ENCODE data around the gene RBM38.
"Not testable (repeated sequence)": the region's sequence is repeated elsewhere in the genome, so short reads cannot be mapped to it uniquely, and the experiment has no call there.

RBM38 gene

DNA sequence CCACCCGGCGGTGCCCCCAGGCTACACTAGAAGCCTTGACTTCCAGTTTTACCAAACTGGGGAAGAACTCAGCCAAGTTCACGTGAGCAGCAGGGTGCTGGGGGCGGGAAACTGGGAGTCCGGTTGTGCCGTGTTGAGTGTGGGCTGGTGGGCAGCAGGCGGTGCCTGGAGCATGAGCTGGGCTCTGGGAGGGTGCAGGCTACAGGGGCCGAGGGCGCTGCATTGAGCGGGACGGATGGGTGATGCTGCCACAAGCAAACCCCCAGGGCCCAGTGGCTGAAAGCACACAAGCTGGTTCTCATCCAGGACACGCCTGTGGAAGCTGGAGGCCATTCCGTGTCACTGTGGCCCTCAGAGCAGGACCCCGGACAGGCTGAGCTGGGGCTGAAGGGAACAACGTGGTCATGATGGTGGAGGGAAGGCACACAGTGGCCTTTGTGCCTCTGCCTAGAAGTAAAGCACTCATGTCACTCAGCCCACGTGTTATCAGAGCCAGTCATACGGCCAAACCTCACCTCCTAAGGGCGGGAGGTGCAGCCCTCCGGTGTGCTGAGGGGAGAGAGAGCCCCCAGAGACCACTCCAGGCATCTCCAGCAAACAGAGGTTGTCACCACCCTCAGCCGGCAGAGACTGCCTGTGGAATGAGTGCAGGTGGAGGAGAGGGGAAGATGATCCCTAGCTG, 29.5 kb downstream of the RBM38 start:
- DNase-seq = no peak

DNA sequence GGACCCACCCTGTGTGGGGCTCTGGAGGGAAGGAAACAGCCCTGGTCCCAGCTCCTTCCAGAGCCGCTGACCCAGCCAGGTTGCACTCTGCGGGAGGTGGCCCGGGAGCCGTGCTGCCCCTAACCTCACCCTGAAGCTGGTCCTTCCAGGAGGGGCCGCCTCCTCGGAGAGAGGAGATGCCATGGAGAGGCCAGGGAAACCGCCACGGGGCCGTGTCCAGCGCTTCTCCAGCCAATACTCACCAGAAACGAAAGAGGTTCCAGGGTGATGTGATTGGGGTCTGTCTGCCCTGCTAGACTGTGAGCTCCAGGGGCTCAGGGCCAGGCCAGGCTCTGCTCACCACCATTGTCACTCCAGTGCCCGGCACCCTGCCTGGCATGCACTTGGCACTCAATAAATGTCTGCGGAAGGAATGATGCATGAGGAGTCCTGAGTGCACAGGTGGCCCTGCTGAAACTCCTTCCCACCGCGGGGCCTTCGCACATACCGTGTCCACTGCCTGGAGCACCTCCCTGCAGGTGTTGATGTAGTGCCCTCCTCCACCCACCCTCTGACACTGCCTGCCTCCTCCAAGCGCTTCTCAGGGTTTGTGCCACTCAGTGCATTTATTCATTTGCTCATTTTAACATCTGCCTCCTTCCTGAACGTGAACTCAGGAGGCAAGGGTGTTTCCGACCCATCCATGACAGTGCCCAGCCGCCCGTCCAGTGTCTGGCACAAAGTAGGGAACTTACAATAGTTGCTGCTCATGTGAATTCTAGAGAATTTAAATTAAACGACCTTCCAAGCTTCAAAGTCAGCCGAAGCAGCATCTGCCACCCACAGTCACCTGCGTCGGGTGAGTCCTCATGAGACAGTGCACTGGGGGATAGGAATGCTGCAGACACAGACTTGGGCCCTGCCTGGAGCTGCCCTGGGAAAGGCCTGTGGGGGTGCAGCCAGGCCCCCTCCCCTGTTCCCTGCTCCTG, 30.3 kb downstream of the RBM38 start:
- no peak for DNase-seq

DNA sequence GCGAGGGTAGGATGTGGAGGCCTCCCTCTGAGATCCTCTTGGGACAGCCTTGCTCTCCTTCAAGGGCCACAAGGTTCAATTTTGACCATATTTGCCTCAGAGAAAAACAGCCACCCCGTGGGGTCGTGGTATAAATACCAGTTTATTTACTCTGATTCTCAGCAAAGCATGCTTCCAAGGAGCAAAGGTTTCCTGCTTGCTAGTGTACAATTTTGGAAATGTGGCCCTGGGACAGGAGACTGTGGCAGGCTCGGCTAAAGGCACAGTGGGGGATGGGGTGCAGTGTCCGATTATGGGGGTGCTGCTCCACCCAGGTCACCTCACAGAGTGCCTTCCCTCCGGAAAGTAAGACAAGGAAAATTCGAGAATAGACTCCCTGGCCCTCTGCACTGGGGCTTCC, 31.1 kb downstream of the RBM38 start:
- no peak for DNase-seq

DNA sequence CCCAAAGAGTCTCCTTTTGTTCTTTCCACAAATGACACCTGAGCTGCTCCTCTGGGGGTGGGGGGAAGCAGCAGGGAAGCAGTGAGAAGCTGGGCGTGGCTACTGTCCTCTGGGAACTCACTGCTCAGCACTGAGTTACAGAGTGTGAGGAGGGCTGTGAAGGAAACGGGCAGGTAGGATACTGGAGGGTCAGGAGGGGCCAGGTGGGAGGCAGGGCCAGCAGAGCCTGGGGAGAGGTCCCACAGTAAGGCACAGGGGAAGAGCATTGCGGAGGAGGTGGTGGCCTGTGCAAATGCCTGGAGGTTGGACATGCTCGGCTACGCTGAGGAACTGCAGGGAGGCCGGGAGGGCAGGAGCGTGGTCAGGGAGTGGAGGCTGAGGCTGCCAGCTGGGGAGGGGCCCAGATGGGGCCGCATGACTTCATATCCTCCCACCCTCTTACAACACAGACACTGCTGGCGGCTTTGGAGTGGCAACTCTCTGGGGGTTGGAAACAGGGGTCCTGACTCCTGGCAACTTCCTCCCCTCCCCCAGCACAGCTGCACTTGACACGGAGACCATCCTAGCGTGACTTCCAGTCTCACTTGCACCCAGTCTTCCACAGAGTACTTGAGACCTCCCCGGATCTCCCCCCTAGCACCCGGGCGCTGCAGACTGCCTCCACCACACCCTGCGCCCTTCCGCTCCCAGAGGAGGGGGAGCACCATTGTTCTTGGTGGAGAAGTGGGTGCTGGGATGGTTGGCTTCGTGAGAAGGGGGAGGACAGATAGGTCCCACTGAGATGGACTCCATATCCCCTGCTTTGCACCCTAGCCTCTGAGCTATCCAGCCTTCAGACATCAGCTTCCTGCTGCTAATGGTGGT, 34.2 kb downstream of the RBM38 start:
- DNase-seq = no peak

DNA sequence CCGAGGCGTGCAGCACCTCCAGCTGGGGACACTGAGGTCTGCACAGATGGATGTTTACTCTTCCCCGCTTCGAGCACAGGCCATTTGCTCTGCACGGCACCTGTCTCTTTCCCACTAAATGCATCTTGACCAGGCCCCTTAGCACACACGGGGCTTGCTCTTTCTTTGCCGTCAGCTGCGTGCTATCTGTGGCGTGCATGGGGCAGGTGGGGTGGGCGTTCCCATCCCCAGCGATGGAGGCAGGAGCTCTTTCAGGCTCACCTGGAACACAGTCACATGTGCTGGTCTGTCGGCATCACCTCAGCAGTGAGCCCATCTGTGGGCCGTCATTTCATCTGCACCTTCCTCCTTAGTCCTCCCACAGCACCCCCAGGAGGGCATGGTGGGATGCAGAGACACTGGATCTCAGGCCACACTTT, 35.1 kb downstream of the RBM38 start:
- no peak for DNase-seq

DNA sequence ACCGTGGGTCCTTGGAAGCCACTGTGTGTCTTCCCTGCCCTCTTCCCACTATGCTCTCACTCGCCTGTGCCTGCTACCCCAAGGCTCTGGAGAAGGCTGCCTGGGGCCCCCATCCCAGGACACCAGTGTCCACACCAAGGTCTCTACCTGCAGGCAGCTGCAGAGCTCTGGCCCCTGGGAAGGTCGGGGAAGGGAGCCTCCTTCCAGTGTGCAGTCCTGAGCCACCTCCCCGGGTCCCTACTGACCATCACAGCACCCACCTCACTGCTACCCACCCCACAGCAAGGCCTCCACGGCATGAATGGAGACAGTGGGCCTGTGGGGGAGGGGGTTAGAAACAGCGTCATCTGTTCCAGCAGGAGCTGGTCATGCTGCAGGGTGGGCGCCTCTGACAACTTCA, 35.6 kb downstream of the RBM38 start:
- DNase-seq = no peak

DNA sequence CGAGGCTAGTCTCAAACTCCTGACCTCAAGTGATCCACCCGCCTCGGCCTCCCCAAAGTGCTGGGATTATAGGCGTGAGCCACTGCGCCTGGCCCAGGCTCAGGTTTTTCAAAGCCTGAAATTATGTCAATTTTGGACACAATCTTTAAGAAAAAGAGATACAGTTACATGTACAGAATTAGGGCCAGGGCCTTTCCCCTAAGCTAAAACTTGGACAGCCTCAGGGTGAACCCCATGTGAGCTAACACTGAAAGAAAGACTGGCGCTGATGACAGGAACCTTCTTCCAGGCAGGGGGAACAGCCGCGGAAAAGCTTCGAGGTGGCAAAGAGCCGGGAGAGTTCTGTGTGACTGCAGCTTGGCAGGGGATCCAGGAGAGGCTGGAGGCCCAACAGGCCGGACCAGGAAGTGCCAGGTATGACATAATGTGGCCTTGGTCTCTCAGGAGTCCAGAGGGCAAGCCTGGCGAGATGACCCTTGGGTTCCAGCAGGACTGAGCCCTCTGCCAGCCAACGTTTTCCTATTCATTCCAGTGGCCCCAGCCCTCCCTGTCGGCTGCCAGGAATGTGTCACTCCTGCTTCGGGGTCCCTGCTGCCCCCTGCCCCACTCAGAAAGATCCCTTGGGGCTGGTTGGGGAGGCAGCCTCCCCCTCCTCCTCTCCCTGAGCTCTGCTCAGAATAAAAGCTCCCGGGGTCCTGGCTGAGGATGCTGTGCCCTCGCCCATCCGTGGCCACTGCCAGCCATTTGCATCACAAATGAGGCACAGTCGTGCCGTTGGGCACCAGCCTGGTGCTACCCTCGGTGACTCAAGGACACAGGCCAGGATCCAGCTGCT, 37.3 kb downstream of the RBM38 start:
- DNase-seq = no peak

DNA sequence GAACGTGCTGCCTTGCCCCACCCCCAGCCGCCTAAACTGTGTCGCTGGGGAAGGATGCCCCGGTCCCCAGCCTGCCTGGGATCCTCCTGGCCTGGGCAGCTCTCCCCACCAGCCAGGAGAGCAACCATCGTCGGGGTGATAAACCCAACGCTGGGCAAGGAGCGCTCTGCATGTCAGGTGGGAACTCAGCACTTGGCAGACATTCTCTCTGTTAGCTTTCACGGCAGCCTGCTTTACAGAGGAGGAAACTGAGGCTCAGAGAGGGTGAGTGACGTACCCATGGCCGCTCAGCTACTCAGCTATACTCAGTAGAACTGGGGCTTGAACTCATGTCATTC, 37.9 kb downstream of the RBM38 start:
- DNase-seq = no peak

DNA sequence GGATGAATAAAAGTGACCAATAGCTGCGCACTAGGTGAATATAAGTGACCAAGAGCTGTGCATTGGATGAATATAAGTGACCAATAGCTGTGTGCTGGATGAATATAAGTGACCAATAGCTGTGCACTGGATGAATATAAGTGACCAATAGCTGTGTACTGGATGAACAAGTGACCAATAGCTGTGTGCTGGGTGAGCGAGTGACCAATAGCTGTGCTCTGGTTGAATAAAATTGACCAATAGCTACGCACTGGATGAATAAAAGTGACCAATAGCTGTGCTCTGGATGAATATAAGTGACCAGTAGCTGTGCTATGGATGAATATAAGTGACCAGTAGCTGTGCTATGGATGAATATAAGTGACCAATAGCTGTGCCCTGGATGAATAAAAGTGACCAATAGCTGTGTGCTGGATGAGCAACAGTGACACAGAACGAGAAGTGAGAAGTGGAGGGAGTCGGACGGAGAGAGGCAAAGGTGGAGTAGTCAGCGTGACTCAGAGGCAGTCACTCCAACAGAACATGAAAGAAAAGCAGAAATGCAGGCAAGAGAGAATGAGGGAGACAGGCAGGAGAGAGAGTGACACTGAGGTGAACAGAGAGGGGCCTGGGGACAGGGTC, 38.5 kb downstream of the RBM38 start:
- DNase-seq = no peak

DNA sequence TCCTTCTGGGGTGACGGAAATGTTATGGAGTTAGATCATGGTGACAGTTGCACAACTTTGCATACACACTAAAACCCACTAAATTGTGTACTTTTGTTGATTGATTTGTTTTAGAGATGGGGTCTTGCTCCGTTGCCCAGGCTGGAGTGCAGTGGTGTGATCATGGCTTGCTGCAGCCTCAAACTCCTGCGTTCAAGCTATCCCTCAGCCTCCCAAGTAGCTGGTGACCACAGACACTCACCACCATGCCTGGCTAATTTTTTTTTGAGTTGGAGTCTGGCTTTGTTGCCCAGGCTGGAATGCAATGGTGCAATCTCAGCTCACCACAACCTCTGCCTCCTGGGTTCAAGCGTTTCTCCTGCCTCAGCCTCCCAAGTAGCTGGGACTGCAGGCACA, 39.0 kb downstream of the RBM38 start:
- not testable (repeated sequence) for DNase-seq

DNA sequence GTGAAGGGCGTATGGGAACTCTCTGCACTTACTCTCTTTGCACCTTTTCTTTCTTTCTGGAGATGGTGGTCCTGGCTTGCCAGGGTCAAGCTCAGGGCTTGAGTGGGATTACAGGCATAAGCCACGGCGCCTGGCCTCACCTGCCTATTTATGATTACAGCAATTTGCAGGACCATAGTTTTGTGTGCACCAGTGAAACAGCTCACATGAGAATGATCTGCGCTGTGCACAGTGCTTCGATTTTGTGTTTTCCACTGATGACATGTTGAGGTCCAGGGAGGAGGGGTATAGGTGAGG, 40.3 kb downstream of the RBM38 start:
- no peak for DNase-seq

DNA sequence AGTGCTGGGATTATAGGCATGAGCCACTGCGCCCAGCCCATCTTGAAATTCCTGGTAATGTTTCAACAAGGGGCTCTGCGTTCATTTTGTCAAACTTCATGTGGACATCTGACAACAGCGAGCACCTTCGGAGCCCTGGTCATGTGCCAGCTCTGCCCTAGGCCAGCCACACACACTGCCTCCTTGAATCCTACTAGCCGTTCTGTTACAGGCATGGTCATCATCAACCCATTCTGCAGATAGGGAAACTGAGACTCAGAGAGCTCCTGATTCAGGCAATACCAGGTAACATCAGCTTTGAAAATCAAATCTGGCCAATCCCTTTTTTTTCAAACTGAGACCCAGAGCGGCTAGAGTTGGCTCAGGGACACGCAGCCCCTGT, 41.3 kb downstream of the RBM38 start:
- no peak for DNase-seq

DNA sequence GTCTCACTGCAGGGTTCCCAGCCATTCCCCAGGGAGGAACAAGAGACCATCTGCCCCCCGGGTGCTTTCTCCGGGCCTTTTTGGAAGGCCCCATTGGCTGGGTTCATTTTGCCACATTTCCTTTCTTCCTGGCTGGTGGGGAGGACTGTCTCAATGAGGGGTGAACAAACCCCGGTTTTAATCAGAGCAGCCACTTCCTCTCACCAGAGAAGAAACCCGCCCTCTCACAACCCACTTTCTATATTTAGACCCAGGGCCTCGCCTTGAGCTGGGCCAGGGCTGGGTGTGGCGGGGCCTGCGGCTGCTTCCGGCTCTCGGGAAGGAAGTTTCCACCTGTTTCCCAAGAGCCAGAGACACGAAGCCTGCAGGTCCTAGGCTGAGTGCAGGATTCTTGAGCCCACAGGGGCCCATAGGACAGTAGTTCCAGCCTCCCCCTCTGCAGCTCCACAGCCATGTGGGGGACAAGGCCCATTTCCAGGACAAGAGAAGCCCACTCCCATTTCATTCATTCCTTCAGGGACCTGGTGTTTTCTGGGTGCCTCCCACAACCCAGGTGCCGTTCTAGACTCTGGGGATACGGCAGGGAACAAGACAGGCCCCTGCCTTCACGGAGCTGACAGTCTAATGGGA, 41.8 kb downstream of the RBM38 start:
- DNase-seq = peak in 2 of 4 experiments; percentile 38 to 50

DNA sequence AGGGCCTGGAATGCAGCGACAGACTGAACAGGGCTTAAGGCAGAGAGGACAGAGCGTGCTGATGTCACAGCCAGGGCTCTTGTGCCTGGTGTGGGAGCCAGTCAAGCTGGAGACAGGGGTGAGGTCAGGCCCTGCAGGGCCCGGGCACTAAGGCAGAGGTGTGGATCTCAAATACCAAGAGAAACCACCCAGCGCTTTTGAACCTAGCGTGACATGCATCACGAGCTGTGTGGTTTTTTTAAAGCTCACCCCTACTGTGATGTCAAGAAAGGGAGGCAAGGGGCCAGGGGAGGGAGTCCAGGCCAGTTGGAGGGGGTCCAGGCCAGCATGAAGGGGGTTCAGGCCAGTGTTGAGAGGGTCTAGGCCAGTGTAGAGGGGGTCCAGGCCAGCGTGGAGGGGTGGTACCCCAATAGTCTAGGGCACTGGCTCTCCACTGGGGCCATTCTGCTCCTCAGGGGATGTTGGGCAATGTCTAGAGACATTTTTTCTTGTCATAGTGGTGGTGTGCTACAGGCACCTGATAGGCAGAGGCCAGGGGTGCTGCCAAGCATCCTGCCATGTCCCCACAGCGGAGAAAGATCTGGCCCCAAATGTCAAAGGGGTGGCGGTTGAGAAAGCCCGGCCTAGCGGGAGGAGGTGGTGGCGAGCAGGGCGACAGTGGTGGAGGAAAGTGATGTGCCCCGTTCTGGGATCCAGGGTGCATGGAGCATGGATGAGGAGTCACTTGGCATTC, 42.6 kb downstream of the RBM38 start:
- no peak for DNase-seq

DNA sequence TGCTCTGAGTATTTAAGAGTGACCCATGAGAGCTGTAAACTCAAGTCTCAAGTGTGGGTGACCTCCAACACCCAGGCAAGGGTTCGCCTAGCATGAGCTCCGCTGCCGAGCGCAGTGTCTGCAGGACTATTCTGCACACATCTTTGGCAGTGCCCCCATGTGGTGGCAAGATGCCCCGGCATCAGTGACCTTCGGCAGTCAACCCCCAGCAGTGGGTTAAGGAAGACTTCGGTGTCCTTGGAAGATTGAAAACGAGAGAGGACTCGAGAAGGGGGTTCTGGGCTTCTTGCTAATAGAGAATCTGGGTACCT, 43.1 kb downstream of the RBM38 start:
- no peak for DNase-seq

DNA sequence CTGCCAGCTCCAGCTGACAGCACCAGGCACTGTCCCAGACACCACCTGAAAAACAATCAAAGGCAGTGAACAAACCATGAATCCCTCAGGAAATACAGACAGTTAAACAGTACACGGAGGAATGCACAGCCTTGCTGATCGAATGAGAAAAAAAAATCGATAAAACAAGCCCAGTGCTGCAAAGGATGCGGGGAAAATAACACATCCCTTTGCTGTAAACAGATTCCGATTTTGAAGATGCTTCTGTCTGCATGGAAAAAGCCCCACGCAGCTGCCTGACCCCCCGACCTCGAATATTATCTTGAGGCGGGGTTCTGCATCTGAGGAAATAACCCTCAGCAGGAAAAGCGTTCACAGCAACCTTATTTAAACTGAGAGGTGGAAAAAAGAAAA, 43.9 kb downstream of the RBM38 start:
- DNase-seq = no peak

DNA sequence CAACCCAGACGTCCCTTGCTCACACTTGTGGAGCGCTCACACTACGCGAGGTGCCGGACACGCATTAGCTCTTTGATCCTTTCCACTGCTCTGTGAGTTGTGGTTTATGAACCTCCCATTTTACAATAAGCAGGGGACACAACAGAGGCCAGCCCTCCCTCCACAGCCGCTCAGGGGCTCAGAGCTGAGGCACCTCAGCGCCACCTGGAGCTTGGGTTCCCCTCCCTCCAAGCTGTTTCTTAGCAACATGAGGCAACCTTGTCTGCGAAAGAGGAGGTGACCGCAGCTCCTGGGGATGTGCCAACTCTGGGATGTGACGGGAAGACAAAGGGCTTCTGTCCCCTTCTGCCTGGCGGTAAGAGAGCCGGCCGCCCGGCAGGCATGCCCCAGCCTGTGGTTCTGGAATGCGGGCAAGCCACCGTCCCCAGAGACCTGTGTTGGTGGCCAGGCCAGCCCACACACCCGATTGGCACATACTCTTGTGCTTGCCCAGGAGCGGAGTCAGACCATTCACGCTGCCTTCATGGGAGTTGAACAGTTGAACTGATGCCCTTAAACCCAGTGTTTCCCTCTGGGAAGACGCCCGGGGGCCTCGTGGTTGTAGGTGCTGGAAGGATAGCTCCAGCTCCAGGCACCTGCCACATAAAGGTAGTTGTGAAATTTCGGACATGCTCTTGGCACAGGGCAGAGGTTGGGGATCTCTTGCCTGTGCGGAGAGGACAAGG, 44.5 kb downstream of the RBM38 start:
- peak in 1 of 4 experiments; percentile 25 for DNase-seq

DNA sequence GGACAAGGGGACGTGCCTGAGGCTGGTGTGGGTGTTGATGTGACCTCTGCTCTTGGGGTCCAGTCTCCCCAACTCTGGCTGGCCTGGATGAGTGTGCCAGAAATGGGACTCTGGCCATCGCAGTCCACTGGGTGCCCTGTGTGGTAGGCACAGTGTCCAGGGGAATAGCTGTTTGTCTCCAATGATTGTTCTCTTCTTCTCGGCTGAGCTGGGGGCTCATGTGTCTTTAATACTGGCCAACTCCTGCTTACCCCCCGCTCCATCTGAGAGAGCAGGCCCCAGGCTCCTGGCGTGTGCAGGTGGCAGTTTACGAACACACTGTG, 45.0 kb downstream of the RBM38 start:
- DNase-seq = no peak

DNA sequence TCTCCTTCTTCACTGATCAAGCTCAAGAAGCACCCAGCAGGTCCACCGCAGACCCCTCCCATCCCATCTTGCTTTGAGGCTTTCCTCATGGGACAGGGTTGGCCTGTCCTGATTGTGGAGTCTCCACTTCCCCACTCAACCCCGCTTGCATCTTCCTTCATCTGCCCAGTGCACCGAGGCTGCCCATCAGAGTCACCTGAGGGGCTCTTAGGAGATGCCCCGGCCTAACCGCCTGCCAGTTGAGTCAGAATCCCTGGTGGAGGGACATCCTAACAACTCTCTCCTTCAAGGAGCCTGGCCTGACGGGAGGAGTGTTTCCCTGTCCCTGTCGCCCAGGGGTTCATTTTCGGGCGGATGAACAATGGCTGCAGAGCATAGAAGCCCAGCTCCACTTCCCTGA, 46.1 kb downstream of the RBM38 start:
- DNase-seq = no peak

DNA sequence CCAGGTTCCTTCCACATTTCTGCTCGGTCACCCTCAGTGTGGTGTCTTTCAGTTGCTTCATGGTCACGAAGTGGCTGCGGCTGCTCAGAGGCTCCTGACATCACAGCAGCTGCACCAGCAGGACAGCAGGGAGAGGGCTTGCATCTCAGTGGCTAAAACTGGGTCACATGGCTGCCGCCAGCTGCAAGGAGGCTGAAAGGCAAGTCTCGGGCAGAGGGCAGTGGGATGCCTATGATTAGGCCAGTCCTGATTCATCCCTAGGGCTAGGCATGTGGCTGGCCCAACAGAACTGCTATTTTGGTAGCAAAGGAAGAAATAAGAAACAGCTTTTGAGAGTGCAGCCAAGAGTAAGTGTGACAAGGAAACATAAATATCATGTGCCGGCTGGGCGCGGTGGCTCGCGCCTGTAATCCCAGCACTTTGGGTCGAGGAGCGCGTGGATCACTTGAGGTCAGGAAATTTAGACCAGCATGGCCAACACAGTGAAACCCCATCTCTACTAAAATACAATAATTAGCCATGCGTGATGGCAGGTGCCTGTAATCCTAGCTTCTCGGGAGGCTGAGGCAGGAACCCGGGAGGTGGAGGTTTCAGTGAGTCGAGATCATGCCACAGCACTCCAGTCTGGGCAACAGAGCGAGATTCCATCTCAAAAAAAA, 46.6 kb downstream of the RBM38 start:
- no peak for DNase-seq

Data from activated naive CD4-positive, alpha-beta T cell (primary cell).